CMK (cell line): ENCODE results near the gene FMNL1.
"Not testable (repeated sequence)": the region's sequence is repeated elsewhere in the genome, so short reads cannot be mapped to it uniquely, and the experiment has no call there.

Experiments
- DNase-seq: peaks from one replicate; pipeline ENCODE4 v3.0.0-alpha.2; 2010; ENCODE audit warnings: low read depth

Gene FMNL1

GRCh38 chr17:45236282-45236606, 14.6 kb downstream of the FMNL1 start:
- no peak for DNase-seq

- no peak for DNase-seq
Observed at GRCh38 chr17:45237686-45238085, 16.0 kb downstream of the FMNL1 start.

GRCh38 chr17:45238155-45238774, 16.6 kb downstream of the FMNL1 start:
- DNase-seq: no peak

GRCh38 chr17:45240905-45241327, 19.2 kb downstream of the FMNL1 start:
- no peak for DNase-seq

- no peak for DNase-seq
Observed at GRCh38 chr17:45241328-45242028, 19.8 kb downstream of the FMNL1 start.

- no peak for DNase-seq
Observed at GRCh38 chr17:45242029-45242414, 20.3 kb downstream of the FMNL1 start.

- DNase-seq: no peak
Observed at GRCh38 chr17:45243750-45244149, 22.1 kb downstream of the FMNL1 start.

- no peak for DNase-seq
Observed at GRCh38 chr17:45244725-45245656, 23.3 kb downstream of the FMNL1 start.

GRCh38 chr17:45246338-45246737, 24.7 kb downstream of the FMNL1 start:
- no peak for DNase-seq

GRCh38 chr17:45246861-45247428, 25.3 kb downstream of the FMNL1 start:
- no peak for DNase-seq

- peak; percentile 63 for DNase-seq
Observed at GRCh38 chr17:45247429-45248131, 25.9 kb downstream of the FMNL1 start.

DNA sequence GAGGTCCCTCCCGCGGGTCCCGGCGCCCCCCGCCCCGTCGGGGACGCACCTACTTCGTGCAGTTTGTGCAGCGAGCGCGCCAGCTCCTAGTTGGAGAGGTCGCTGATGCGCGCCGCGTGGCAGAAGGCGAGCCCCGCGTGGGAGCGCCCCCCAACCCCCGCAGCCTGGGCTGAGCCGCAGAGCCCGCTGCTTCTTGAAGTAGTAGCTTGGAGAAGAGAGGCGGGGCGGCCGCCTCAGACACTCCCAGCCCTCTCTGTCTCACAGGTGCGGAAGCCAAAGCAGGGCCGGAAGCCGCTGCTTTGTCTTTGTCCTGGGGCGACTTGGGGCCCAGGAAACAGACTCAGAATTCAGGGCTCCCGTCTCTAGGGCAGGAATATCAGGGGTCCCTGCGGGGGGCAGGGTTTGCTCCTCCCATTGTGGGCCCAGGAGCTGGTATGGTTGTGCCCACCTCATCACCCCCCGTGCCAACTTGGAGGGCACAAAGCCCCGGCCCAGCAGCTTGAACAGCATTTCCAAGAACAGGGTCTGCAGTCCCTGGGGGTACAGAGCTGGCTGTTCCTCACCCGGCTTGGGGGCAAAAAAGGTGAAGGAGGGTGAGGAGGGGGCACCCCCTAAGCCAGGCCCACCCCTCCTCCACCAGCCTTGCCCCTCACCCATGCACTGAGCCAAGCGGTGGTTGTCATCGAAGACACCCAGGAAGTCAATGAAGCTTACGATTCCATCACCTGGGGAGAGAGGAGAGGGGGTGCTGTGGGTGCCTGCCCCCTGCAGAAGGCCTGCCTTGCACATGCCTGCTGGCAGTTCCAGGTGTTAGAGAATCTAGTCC, 26.7 kb downstream of the FMNL1 start:
- DNase-seq: no peak

DNA sequence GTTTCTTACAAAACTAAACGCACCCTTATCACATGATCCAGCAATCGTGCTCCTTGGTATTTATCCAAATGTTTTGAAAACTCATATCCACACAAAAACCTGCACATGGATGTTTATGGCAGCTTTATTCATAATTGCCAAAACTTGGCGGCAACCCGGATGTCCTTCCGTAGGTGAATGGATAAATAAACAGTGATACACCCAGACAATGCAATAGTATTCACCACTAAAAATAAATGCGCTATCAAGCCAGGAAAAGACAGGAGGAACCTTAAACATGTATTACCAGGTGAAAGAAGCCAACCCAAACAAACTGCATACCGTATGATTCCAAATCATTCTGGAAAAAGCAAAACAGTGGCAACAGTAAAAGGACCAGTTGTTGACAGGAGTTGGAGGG, 30.2 kb downstream of the FMNL1 start:
- no peak for DNase-seq

DNA sequence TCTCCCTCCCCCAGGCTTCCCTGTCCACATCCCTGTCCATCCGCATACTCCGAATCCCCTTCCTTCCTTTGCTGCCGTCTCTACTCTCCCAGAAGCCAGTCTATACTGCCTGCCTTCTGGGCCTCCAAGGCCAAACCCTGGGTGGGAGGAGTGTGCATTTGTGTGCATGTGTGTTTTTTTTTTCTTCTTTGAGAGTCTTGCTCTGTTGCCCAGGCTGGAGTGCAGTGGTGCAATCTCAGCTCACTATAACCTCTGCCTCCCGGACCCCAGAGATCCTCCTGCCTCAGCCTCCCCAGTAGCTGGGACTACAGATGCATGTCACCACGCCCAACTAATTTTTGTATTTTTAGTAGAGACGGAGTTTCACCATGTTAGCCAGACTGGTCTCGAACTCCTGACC, 31.6 kb downstream of the FMNL1 start:
- not testable (repeated sequence) for DNase-seq

GRCh38 chr17:45253879-45254278, 32.2 kb downstream of the FMNL1 start:
- no peak for DNase-seq

- no peak for DNase-seq
Observed at GRCh38 chr17:45255358-45255757, 33.7 kb downstream of the FMNL1 start.

GRCh38 chr17:45256114-45256966, 34.7 kb downstream of the FMNL1 start:
- DNase-seq: no peak

DNA sequence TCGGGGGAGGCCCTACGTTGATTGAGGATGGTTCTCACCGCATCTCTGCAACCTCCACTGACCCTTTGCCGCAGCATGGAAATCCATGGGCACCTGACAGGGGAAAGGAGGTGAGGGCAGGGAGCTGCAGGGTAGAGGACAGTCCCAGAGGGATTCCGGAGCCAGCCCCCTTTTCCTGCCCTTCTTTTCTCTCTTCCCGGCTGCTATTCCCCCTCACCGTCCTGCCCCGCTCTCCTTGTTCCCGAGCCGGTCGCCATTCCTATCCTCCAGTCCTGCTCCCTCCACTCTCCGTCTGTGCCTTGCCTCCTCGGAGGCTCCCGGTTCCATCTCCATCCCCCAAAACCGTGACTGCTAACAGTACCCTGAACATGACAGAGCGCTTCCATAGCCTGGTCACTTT, 35.4 kb downstream of the FMNL1 start:
- no peak for DNase-seq

- DNase-seq: no peak
Observed at GRCh38 chr17:45258981-45259380, 37.3 kb downstream of the FMNL1 start.

DNA sequence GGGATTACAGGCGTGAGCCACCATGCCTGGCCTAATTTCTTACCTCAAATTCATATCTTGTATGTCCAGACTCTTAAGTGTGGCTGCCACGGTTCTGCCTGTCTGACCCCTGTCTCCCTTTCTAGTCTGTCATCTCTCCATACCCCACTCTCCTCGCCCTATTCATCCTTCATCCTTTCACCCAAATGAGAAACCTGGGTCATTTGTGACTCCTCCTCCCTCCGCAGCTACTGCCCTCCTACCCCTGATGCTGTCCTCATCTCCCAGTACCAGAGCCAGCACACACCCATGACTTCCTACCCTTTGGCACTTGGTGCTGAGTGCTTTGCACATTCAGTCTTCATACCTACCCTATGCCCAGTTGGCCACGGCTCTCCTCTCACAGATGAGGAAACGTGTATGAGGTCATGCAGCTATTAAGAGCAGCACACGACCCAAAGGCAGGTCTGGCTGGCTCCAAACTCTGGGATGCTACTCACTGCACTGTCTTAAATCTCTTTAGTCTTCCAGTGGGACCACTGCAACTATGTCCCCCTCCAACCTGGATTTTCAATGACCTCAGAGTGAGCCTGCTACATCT, 38.6 kb downstream of the FMNL1 start:
- DNase-seq: no peak
